CD14-positive monocyte (primary cell): ENCODE results near the gene MRTFB. TPM values are rescaled to one million over a fixed set of nuclear protein-coding genes. Genes with fewer than 3 reads are reported as not detected.

Source experiments
- DNase-seq, 3 donors: peaks; one replicate each; pipeline ENCODE4 v3.0.0-alpha.2; 2011 to 2022
- H2AFZ ChIP-seq: 2 replicates; pipeline ENCODE4 v1.6.0; 2012; ENCODE audit warnings: mild to moderate bottlenecking, low read depth, low read length, inconsistent platforms; ENCODE audit not compliant: insufficient read depth, poor library complexity, severe bottlenecking
- H3K27ac ChIP-seq, 2 donors: 1 replicate in 1 of 2; 2 replicates in 1 of 2; pipeline ENCODE4 v1.5.1; 2012 to 2013; ENCODE audit warnings: low read length in 2 of 2, control low read depth in 1 of 2, inconsistent platforms in 1 of 2, low read depth in 1 of 2, mild to moderate bottlenecking in 1 of 2
- H3K27me3 ChIP-seq, 2 donors: one replicate each; pipeline versions ENCODE4 v1.6.0 to v1.6.1; 2011 to 2013; ENCODE audit warnings: low read length in 2 of 2; ENCODE audit not compliant: control insufficient read depth in 2 of 2, insufficient read depth in 2 of 2
- H3K36me3 ChIP-seq, 2 donors: replicated peaks in 1 of 2; 1 replicate in 1 of 2; 2 replicates in 1 of 2; pipeline versions ENCODE4 v1.5.1 to v1.6.1; 2012 to 2013; ENCODE audit warnings: low read length in 2 of 2, control low read depth in 1 of 2, inconsistent platforms in 1 of 2, mild to moderate bottlenecking in 1 of 2; ENCODE audit not compliant: insufficient read depth in 2 of 2, control insufficient read depth in 1 of 2
- H3K4me1 ChIP-seq, 2 donors: 1 replicate in 1 of 2; 2 replicates in 1 of 2; pipeline versions ENCODE4 v1.5.1 to v1.6.1; 2012 to 2013; ENCODE audit warnings: low read length in 2 of 2, control low read depth in 1 of 2, inconsistent platforms in 1 of 2, mild to moderate bottlenecking in 1 of 2, moderate library complexity in 1 of 2; ENCODE audit not compliant: insufficient read depth in 2 of 2, control insufficient read depth in 1 of 2
- H3K4me2 ChIP-seq: replicated peaks from 2 replicates; pipeline ENCODE3; 2012; ENCODE audit warnings: low read length, moderate library complexity, mild to moderate bottlenecking; ENCODE audit not compliant: poor library complexity, severe bottlenecking; ENCODE audit errors: extremely low read depth
- H3K4me3 ChIP-seq, 3 experiments: fragments of 200-600 bp in 1 of 3; sonication (generic) in 1 of 3; replicated peaks in 1 of 3; 1 replicate in 2 of 3; 2 replicates in 1 of 3; pipeline ENCODE4 v1.5.1; 2011 to 2013; ENCODE audit warnings: low read length in 3 of 3, mild to moderate bottlenecking in 3 of 3, control low read depth in 2 of 3, low read depth in 2 of 3, inconsistent platforms in 1 of 3, moderate library complexity in 1 of 3
- H3K79me2 ChIP-seq: 2 replicates; pipeline ENCODE4 v1.6.0; 2012; ENCODE audit warnings: mild to moderate bottlenecking, control low read depth, inconsistent platforms, low read length, moderate library complexity; ENCODE audit not compliant: insufficient read depth
- H3K9ac ChIP-seq: 2 replicates; pipeline ENCODE4 v1.6.0; 2017; ENCODE audit warnings: low read length, mild to moderate bottlenecking; ENCODE audit not compliant: insufficient read depth, poor library complexity, severe bottlenecking
- H3K9me3 ChIP-seq, 2 donors: replicated peaks in 1 of 2; 1 replicate in 1 of 2; 2 replicates in 1 of 2; pipeline versions ENCODE4 v1.5.1 to v1.6.1; 2012 to 2013; ENCODE audit warnings: low read length in 2 of 2, control low read depth in 1 of 2; ENCODE audit not compliant: control insufficient read depth in 1 of 2, insufficient read depth in 1 of 2
- H4K20me1 ChIP-seq: 2 replicates; pipeline ENCODE4 v1.6.0; 2012; ENCODE audit warnings: mild to moderate bottlenecking, low read length, control low read depth, moderate library complexity; ENCODE audit not compliant: insufficient read depth
- H3K27ac Mint-ChIP-seq, 7 donors: one replicate each; pipeline ENCODE4 v1.8.0; 2020; ENCODE audit warnings: mild to moderate bottlenecking in 7 of 7, mixed read lengths in 7 of 7, moderate library complexity in 6 of 7, inconsistent platforms in 2 of 7
- H3K27me3 Mint-ChIP-seq, 3 donors: one replicate each; pipeline ENCODE4 v1.8.0; 2021 to 2022; ENCODE audit warnings: low read depth in 3 of 3, mild to moderate bottlenecking in 3 of 3, mixed read lengths in 3 of 3, moderate library complexity in 3 of 3, inconsistent platforms in 1 of 3
- H3K36me3 Mint-ChIP-seq, 2 donors: one replicate each; pipeline ENCODE4 v1.8.0; 2020; ENCODE audit warnings: mixed read lengths in 2 of 2, inconsistent platforms in 1 of 2, mild to moderate bottlenecking in 1 of 2
- H3K4me1 Mint-ChIP-seq: one replicate; pipeline ENCODE4 v1.8.0; 2020; ENCODE audit warnings: mild to moderate bottlenecking, mixed read lengths
- H3K4me3 Mint-ChIP-seq, 2 donors: one replicate each; pipeline ENCODE4 v1.8.0; 2020; ENCODE audit warnings: mild to moderate bottlenecking in 2 of 2, mixed read lengths in 2 of 2, moderate library complexity in 1 of 2
- H3K9me3 Mint-ChIP-seq, 7 donors: one replicate each; pipeline ENCODE4 v1.8.0; 2020 to 2022; ENCODE audit warnings: mixed read lengths in 7 of 7, mild to moderate bottlenecking in 6 of 7, moderate library complexity in 6 of 7, inconsistent platforms in 2 of 7
- CTCF ChIP-seq: fragments of 200-600 bp; IDR thresholded peaks from one replicate; pipeline ENCODE4 v1.8.0; 2022; ENCODE audit warnings: antibody characterized with exemption, mild to moderate bottlenecking
- WGBS: methylation state at CpG from one replicate; pipeline ENCODE4 v1.1.5; 2013; ENCODE audit warnings: missing lambda C conversion rate; ENCODE audit not compliant: insufficient coverage; 5-methylcytosine and 5-hydroxymethylcytosine counted together
- intact Hi-C, 2 donors: fragments of 100-400 bp; cut with micrococcal nuclease; formaldehyde crosslinking; loops; one replicate each; pipeline versions ENCODE4 v1.15.0 to v1.15.1; 2023
- polyA plus RNA-seq, 3 donors: library from polyadenylated mRNA; depleted of rRNA in 1 of 3; unstranded in 2 of 3; stranded (reverse) in 1 of 3; fragments of 300-500 nt in 2 of 3; fragments of >200 nt in 1 of 3; fragmentation: Illumina TruSeq in 2 of 3; gene quantifications; 1 replicate in 2 of 3; 2 replicates in 1 of 3; pipeline ENCODE4 v1.2.3, GENCODE V29; 2012 to 2021

Gene MRTFB
- polyA plus RNA-seq, 3 donors: 0.69 to 1.4 (median 0.87) TPM

- no peak overlapping the region for H3K4me3 Mint-ChIP-seq
- Histone ChIP-seq H3K36me3 (no peaks in the 10 kb centered on the region), H4K20me1 (no peaks in the 10 kb centered on the region), H3K27ac (no peak overlapping the region), H3K9ac (no peak overlapping the region), H3K9me3 (no peaks in the 10 kb centered on the region), H3K4me2 (no peak overlapping the region), H3K27me3 (no peaks in the 10 kb centered on the region), H3K4me1 (peaks cover 25 to 35% of the 10 kb centered on the region in 2 donors), H2AFZ (no peak overlapping the region), H3K79me2 (no peaks in the 10 kb centered on the region), H3K4me3 (no peak overlapping the region)
- H3K4me1 Mint-ChIP-seq: peaks cover 42% of the 10 kb centered on the region
- peaks cover 0 to 2% (median 0%) of the 10 kb centered on the region in 3 donors for H3K27me3 Mint-ChIP-seq
- no peak for TF ChIP-seq CTCF
- intact Hi-C loops: no loop called here
- no CpG with 5 or more reads among the region's 1 CpG for WGBS
- DNase-seq: no peak
- no peaks in the 10 kb centered on the region for H3K36me3 Mint-ChIP-seq
- no peaks in the 10 kb centered on the region for H3K9me3 Mint-ChIP-seq
- H3K27ac Mint-ChIP-seq: no peak overlapping the region
Observed at GRCh38 chr16:14199624-14200023, 128.5 kb downstream of the MRTFB start.

GRCh38 chr16:14202095-14202494 is 131.0 kb downstream of the MRTFB start:
- Mint-ChIP-seq H3K36me3 (no peaks in the 10 kb centered on the region), H3K9me3 (no peaks in the 10 kb centered on the region), H3K27ac (no peak overlapping the region), H3K27me3 (peaks cover 0 to 2% (median 2%) of the 10 kb centered on the region in 3 donors), H3K4me3 (no peak overlapping the region), H3K4me1 (peaks cover 35% of the 10 kb centered on the region)
- H3K4me1 ChIP-seq: peaks cover 21 to 26% of the 10 kb centered on the region in 2 donors
- no peak overlapping the region for H3K27ac ChIP-seq
- intact Hi-C loops: no loop called here
- no peak overlapping the region for H3K4me3 ChIP-seq
- no peak overlapping the region for H2AFZ ChIP-seq
- no peaks in the 10 kb centered on the region for H3K9me3 ChIP-seq
- WGBS: no CpG with 5 or more reads among the region's 3 CpGs
- H3K9ac ChIP-seq: no peak overlapping the region
- no peaks in the 10 kb centered on the region for H3K36me3 ChIP-seq
- TF ChIP-seq CTCF: no peak
- no peaks in the 10 kb centered on the region for H3K27me3 ChIP-seq
- no peak for DNase-seq
- H3K4me2 ChIP-seq: no peak overlapping the region
- no peaks in the 10 kb centered on the region for H4K20me1 ChIP-seq
- no peaks in the 10 kb centered on the region for H3K79me2 ChIP-seq
